ENCODE results near the gene PHACTR3.
A peak's percentile ranks its signal among the peaks of the same experiment; 100 is the strongest.
"Not testable (repeated sequence)": the region's sequence is repeated elsewhere in the genome, so short reads cannot be mapped to it uniquely, and the experiment has no call there.

PHACTR3 gene

GRCh38 chr20:59603781-59604541 lies at the start of gene PHACTR3:
PHACTR3 (plus strand) TSS chr20:59604540; CDS start chr20:59605015, 475 bp downstream.
- DNase-seq: no peak

GRCh38 chr20:59557733-59558529 lies 46.4 kb upstream of the PHACTR3 start:
- DNase-seq: not testable (repeated sequence)

- no peak for DNase-seq
These were observed 45.1 kb upstream of the PHACTR3 start for GRCh38 chr20:59559024-59559817.

- DNase-seq: no peak
These were observed 44.5 kb upstream of the PHACTR3 start for GRCh38 chr20:59559863-59560262.

GRCh38 chr20:59560588-59561227 lies 43.6 kb upstream of the PHACTR3 start:
- DNase-seq: peak; percentile 39

- no peak for DNase-seq
These were observed 43.1 kb upstream of the PHACTR3 start for GRCh38 chr20:59561228-59561605.

- DNase-seq: no peak
These were observed 42.6 kb upstream of the PHACTR3 start for GRCh38 chr20:59561614-59562277.

GRCh38 chr20:59564171-59564570 lies 40.2 kb upstream of the PHACTR3 start:
- DNase-seq: no peak

- DNase-seq: no peak
These were observed 39.4 kb upstream of the PHACTR3 start for GRCh38 chr20:59564943-59565342.

GRCh38 chr20:59565768-59566461 lies 38.4 kb upstream of the PHACTR3 start:
- DNase-seq: no peak

- DNase-seq: no peak
These were observed 37.5 kb upstream of the PHACTR3 start for GRCh38 chr20:59566631-59567524.

- no peak for DNase-seq
These were observed 36.5 kb upstream of the PHACTR3 start for GRCh38 chr20:59567585-59568508.

GRCh38 chr20:59568509-59569024 lies 35.8 kb upstream of the PHACTR3 start:
- DNase-seq: no peak

- DNase-seq: no peak
These were observed 35.0 kb upstream of the PHACTR3 start for GRCh38 chr20:59569305-59569704.

- DNase-seq: no peak
These were observed 33.2 kb upstream of the PHACTR3 start for GRCh38 chr20:59571151-59571550.

GRCh38 chr20:59571551-59572314 lies 32.6 kb upstream of the PHACTR3 start:
- DNase-seq: peak; percentile 42

- no peak for DNase-seq
These were observed 31.8 kb upstream of the PHACTR3 start for GRCh38 chr20:59572515-59572914.

- DNase-seq: no peak
These were observed 30.5 kb upstream of the PHACTR3 start for GRCh38 chr20:59573837-59574236.

All from OCI-M1 (cell line).